Esophagus mucosa (tissue), 1 donor: ENCODE measurements around the gene MYO5B. TPM values are rescaled to one million over a fixed set of nuclear protein-coding genes. Genes with fewer than 3 reads are reported as not detected.
"Not testable (repeated sequence)": the region's sequence is repeated elsewhere in the genome, so short reads cannot be mapped to it uniquely, and the experiment has no call there.

Source experiments
- ATAC-seq: fragments of 200-7000 bp; cut with Tn5 transposase; one replicate; pipeline ENCODE4 v1.9.1; 2020
- total RNA-seq: library from RNA; stranded (reverse); gene quantifications from one replicate; pipeline ENCODE4 v1.2.4, GENCODE V29; 2023
- donor health status: DM: yes; HTN: yes; CAD: no.

Gene MYO5B
- total RNA-seq, 1 donor from 2014 or later = 29.6 TPM

- no peak for ATAC-seq
Observed at GRCh38 chr18:49848115-49848514, 346.8 kb downstream of the MYO5B start.

GRCh38 chr18:49847524-49847923 is 347.4 kb downstream of the MYO5B start:
- no peak for ATAC-seq

- ATAC-seq = no peak
Observed at GRCh38 chr18:49846718-49847470, 348.1 kb downstream of the MYO5B start.

- ATAC-seq = no peak
Observed at GRCh38 chr18:49846361-49846662, 348.6 kb downstream of the MYO5B start.

GRCh38 chr18:49845629-49846360 is 349.2 kb downstream of the MYO5B start:
- ATAC-seq = no peak

- no peak for ATAC-seq
Observed at GRCh38 chr18:49844903-49845302, 350.0 kb downstream of the MYO5B start.

- ATAC-seq = no peak
Observed at GRCh38 chr18:49843778-49844625, 350.9 kb downstream of the MYO5B start.

GRCh38 chr18:49843131-49843530 is 351.8 kb downstream of the MYO5B start:
- ATAC-seq = no peak

- ATAC-seq = no peak
Observed at GRCh38 chr18:49842656-49843055, 352.3 kb downstream of the MYO5B start.

- no peak for ATAC-seq
Observed at GRCh38 chr18:49841236-49842217, 353.4 kb downstream of the MYO5B start.

- ATAC-seq = peak; percentile 73
Observed at GRCh38 chr18:49839012-49839411, 355.9 kb downstream of the MYO5B start.

- peak; percentile 32 for ATAC-seq
Observed at GRCh38 chr18:49838381-49838780, 356.6 kb downstream of the MYO5B start.

GRCh38 chr18:49837889-49838288 is 357.1 kb downstream of the MYO5B start:
- ATAC-seq = peak; percentile 78

- not testable (repeated sequence) for ATAC-seq
Observed at GRCh38 chr18:49837316-49837835, 357.6 kb downstream of the MYO5B start.

- no peak for ATAC-seq
Observed at GRCh38 chr18:49835405-49835804, 359.5 kb downstream of the MYO5B start.

- no peak for ATAC-seq
Observed at GRCh38 chr18:49834258-49834657, 360.7 kb downstream of the MYO5B start.

- ATAC-seq = no peak
Observed at GRCh38 chr18:49833814-49834213, 361.1 kb downstream of the MYO5B start.

- ATAC-seq = no peak
Observed at GRCh38 chr18:49832221-49832647, 362.7 kb downstream of the MYO5B start.

GRCh38 chr18:49827996-49828395 is 367.0 kb downstream of the MYO5B start:
- ATAC-seq = no peak

- ATAC-seq = peak; percentile 32
Observed at GRCh38 chr18:49819823-49820671, 374.9 kb downstream of the MYO5B start.
